IPS-NIHi7 (cell line): Measurements from ENCODE around the gene SH3BP2.

Source experiments
- DNase-seq: peaks from one replicate; pipeline ENCODE4 v3.0.0; 2012; ENCODE audit warnings: mixed read lengths; ENCODE audit errors: extremely low spot score

Gene SH3BP2

DNA sequence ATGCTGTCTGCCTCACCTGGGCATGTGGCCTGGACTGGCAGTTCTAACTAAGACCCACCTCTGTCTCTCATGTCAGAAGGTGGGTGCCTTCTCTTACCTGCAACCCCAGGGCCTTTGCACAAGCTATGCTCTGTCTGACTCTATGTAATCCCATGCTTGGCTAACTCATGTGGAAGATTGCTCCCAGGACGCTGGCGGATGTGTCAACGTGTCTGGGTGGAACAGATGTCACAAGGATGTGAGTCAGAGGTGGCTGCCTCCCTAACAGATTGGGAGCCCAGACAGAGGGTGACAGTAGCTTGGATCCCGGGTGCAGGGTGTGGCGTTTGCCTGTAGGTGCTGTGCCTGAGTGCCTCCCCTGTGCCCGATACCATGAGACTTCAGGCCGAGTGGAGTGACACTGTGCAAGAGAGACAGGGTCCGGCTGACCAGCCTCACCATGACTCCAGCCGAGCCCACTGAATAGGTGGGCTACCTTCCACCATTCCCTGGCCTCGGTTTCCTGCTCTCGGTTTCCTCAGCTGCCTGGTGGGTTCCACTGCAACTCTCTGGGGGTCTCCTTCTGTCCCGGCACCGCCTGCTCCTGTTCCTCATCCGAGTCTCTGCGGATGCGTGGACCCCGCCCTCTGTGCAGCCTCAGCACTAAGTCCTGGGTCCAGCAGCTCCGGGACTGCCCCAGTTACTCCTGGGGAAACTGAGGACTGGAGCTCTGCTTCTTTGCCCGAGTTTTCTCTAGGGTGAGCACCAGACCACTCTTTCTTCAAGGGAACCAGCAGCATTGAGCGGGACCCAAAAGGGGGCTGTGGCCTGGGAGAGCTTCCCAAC is 11.0 kb downstream of the SH3BP2 start:
- no peak for DNase-seq

DNA sequence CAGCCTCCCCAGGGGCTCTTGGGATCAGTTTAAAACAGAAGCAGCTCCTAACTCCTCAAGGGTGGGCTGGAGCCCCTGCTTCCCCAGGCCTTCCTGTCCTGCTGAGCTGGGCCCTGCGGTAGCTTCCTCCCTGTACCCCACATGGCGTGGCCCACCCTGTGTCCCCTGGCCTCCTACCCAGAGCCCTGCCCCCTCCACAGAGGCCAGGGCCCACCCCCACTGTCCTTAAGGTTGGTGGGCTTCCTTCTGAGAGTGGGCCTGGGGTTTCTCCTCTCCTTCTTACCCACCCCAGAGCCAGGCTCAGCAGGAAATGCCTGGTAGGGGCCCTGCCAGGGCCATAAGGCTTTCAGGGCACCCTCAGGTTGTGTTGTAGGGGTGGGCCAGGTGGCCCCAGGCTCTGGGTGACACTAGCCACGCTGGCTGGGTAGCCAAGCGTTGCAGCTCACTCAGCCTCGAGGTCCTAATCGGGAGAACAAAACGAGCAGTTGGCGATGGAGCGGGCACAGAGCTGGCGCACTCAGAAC is 11.6 kb downstream of the SH3BP2 start:
- no peak for DNase-seq

DNA sequence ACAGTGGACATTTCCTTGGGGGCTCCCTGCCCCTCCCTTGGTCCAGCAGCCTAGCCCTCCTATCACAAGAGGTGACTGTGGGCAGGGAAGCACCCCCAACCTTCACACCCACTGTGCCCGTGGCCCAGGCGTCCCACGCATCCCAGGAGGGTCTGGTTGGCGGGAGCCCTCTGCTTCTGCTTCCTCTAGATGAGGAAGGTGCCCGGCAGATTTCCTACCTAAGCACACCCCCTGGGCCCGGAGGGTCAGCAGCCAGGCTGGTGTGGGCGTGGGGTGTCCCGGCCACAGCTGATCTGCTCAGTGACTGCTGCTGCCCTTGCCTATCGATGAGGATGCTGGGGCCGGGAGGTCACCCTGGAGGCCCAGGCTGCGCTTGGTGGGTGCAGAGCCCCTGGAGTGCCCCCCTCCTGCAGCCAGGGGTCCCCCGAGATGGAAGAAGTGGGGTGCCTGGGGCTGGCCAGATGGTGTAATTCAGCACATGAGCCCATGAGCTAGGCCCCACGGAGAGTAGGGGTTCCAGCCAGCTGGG is 12.2 kb downstream of the SH3BP2 start:
- DNase-seq = no peak

DNA sequence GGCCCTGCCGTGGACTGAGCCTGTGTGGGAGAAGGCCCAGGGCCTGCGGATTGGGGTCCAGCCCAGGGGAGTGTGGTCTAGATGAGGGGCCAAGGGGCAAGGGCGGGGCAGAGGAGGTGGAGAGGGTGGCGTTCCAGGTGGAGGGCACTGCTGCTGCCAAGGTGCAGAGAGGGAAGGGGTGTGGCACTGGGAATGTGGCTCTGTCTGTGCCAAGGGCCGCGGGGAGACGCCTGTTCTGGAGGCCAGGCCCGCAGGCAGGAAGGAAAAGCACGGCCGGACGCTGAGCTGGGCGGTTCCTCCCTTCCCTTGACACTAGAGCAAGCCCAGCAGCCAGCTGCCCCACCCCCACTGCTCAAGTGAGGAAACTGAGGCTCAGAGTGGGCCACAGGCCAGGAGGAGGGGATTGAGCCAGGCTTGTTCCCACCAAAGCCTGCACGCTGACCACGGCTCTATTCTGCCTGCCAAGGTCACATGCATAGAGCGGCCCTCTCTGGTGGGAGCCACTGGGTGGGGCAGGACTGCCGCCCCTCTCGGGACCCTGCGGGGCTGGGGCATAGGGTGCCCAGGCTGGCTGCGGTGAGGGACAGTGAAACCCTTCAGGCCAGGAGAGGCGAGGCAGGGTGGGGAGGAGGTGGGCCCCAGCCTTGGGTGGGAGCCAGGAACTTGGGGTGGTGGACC is 13.0 kb downstream of the SH3BP2 start:
- DNase-seq = no peak

DNA sequence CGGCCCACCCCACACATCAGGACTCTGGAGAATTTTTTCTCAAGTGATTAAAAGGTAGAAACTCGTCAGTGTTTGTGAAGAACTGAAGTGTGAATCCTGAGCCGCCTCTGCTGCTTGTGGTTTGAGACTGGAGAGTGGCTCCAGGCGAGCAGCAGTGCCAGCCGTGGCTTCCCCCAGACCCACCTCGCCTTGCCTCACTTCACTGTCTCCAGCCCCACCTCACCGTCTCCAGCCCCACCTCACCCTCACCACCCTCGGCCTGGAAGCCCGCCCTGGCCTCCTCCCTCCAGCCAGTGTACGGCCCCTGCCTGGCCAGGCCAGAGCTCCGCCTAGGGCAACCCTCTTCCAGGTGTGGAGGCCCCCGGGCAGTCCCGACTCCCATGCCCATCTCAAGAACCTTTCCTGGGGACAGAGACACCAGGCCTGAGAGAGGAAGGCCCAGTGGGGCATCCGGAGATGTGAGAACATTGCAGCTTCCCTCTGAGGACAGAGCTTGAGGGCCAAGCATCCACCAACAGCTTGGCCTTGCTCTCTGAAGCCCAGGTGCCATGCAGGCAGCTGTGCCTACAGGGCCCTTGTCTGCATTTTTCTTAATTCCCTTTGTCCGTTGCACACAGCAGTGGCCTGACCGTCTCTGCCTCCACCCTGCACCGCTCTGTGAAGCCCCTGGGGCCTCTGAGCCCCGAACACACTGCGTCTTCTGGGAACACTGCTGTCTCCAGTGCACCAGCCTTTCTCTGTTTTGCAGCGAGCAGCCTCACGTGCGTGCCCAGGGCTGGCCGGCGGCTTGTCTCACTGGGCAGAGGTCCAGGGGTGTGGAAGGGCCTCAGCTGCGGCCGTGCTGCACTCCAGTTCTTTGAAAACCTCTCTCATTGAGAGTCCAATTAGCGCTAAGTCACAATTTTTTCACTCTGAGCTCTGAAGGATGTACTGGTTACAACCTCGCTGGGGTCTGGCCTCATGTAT is 13.8 kb downstream of the SH3BP2 start:
- DNase-seq = no peak

DNA sequence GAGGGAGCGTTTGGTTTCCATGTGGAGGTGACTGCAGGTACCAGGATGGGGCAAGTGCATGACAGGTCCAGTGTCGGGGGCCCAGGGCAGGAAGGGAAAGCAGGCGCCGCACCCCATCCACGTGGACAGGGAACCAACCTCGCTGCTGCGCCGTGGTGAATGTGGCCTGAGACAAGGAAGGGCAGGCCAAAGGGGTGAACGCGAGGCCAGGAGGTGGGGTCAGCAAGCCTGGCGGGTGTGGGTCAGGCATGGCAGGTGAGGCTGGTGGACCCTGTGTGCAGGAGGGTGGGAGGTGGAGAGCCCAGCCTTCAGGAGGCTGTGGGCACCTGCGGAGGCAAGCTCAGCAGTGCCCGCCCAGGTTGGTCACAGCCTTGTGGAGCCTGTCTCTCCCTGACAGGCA is 14.7 kb downstream of the SH3BP2 start:
- DNase-seq = no peak

DNA sequence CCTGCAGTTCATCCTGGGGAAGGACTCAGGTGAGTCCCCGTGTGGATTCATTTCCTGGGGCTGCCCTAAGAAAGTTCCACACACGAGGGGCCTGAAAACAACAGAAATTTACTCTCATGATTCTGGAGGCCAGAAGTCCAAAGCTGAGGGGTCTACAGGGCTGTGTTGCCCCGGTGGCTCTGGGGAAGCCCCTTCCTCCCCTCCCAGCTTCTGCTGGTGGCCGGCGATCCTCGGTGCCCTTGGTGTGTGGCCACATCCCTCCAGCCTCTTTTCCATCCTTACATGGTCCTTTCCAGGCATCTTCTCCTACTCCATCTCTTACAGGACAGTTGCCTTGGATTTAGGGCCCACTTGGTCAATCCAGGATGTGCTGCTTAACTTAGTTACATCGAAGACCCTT is 15.1 kb downstream of the SH3BP2 start:
- no peak for DNase-seq

DNA sequence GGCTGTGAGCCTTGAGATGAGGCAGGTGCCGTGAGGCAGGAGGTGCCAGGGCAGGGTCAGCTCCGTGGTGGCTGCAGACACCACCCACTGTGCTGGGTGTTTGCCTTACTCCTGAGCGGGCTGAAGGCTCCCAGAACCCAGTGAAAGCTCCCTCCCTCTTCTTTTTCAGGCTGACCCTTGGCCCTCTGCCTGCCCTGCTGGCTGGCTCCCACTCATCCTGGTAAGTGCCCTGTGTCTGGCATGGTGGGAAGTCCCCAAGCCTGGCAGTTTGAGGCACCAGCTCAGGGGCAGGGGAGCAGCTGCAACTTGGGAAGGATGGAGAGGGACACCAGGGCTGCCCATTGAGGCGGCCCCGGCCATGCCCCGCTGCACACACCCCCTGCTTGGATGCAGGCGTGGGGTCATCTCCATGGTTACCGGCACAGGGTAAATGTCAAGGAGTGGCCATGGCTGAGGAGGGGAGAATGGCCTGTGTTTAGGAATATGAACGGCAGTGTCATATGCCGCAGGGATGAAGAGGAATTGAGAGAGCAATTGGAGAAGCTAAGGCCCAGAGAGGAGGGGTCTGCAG is 16.8 kb downstream of the SH3BP2 start:
- DNase-seq = no peak

DNA sequence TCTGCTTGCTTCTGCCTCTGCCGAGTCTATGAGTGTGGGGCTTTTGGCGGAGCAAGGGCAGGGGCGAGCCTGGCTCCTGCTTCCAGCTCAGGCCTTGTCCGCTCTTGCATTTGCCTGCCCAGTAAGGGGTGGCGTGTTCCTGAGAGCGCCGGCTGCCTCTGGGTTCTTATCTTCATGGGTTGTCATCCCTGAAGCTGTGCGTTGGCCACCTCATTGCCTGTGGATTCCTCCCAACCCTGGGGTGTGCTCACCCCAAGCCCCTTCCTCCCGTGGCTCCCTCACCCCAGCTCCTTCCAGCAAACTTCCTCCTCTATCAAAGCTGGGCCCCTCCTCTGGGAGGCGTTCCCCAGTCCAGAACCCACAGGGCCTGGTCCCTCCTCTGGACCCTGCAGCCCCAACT is 17.5 kb downstream of the SH3BP2 start:
- no peak for DNase-seq

DNA sequence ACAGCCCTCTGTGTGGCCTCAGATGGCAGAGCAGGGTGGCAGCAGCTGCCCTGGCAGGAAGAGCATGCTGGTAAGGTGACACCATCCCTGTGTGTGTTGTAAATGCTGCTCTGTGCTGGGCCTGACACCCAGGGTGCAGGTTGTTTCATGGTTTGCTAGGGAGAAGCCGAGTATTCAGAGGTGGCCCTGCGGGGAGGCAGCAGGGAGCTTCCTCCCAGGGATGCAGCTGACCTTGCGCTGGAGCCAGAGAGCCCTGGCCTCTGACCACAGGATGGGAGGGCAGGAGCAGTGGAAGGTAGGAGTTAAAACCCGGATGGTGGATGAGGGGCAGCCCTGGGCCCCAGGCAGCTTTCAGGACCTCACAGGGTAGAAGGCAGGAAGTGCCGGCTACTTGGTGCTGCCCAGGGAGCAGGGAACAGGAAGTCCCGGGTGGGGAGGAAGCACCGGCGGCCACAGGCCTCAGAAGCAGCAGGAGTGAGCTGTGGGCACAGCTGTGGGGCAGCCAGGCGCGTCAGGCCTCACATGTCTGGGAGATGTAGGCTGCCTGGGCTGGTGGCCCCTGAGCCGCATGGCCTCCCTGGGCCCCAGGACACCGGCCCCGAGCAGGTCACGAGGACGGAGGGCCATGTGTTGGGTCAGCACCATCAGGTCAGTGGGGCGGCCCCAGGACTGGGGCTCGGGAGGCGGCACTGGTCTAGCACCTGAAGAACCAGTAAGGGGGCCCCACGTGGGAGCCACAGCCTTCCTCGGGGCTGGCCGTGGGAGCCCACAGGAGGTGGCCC is 19.1 kb downstream of the SH3BP2 start:
- peak; percentile 60 for DNase-seq

DNA sequence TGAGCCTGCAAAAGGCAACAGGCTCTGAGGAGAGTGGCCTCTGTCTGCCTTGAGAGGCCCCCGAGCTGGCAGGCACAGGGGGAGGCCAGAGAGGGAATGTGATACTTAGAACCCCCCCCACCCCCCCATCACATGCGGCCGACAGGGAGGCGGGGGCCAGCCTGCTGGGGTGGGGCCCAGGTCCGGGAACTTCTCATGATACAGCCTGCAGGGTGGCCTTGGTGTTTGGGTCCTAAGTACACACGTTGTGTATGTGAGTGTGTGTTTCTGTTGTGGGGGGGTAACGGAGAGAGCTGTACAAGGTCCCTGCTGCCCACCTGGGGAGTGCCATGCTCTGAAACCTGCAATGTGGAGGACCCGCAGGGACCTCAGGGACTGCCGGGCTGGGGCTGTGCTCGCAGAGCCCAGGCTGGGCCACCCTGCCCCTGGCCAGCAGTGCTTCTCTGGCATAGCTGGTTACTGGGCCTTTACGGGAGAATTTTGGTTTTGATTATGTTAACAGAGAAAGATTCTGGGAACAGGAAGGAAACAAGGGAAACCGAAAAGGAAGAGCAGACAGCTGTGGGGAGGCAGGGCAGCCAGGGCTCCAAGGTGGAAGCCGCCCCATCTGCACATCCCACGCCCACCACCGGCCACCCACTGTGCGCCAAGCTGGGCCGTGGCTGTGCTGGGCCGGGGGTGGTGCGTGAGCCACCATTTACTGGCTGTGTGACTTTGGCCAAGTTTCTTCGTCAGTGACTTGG is 19.9 kb downstream of the SH3BP2 start:
- DNase-seq = no peak

DNA sequence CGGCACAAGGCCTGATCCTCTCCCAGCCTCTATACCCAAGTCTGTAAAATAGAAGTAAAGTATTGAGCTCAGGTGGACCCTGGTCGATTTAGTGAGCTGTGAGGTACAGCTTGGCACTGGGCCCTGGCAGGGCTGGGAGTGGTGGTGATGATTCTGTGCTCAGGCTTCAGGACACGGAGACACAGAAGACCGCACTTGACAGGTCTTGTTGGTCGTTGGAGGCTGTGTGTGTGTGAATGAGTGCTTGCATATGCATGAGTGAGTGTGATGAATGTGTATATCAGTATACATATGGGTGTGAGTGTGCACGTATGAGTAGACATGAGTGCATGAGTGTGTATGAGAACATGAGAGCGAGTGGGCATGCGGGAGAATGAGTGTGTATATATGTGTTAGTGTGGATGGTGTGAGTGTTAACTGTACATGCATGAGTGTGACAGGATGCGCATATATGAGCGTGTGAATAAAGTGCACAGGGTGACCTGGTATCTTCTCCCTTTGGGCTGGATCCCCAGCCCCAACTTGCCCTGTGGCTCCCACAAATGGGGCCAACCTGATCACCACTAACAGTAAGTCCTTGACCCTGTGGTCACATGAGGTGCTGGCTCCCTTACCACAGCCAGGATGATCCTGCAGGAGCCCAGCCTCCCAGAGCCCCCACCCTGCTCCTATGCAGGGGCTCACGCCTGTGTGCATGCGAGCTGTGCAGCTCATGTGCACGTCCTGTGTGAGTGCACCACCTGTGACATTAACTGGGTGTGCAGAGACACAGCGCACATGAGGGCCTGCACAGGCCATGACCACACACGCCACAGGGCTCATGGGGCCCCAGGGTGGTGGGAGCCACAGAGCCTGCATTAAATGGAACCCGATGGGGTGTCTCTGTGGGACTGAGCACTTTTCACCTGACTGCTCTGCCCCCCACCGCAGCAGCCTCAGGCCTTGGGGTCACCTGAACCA is 20.8 kb downstream of the SH3BP2 start:
- no peak for DNase-seq

DNA sequence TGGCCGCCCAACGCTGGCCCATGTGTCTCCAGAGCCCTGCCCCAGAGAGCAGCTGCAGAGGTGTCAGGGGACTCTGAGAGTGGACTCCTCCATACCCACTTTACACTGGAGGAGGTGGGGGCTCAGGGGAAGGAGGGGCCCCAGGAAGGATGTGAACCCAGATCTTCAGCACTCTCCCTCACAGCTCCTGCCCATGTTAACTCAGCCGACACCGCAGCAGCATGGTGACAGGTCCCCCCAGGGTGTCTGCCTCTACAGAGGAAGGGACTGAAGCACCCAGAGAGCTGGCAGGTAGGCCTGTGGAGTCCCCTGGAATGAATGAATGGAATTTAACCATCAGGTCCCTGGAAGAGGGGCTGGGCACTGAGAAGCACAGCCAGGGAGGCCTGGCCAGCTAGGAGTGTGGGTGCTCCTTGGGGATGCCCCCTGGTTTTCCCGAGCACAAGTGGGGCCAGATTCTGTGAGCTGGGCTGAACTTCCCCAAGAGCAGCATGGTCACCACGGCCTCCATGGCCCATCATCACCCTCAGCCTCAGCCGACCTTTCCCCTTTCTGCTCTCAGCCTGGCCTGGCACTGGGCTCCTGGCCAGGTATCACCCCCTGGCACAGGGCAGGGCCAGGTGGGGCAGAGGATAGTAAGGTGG is 21.9 kb downstream of the SH3BP2 start:
- DNase-seq = no peak

DNA sequence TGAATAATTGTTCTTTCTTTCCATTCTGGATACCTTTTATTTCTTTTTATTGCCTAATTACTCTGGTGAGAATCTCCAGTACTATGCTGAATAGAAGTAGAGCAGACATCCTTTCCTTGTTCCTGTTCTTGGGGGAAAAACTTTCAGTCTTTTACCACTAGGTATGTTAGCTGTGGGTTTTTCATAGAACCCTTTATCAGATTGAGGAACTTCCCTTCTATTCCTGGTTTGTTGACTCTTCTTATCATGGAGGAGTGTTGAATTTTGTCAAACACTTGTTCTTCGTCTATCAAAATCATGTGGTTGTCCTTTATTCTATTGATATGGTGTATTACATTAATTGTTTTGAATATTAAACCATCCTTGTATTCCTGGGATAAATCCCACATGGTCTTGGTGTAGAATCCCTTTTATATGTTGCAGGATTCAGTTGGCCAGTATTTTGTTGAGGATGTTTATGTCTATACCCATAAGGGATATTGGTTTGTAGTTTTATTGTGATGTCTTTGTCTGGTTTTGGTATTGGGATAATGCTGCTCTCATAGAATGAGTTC is 23.6 kb downstream of the SH3BP2 start:
- no peak for DNase-seq

DNA sequence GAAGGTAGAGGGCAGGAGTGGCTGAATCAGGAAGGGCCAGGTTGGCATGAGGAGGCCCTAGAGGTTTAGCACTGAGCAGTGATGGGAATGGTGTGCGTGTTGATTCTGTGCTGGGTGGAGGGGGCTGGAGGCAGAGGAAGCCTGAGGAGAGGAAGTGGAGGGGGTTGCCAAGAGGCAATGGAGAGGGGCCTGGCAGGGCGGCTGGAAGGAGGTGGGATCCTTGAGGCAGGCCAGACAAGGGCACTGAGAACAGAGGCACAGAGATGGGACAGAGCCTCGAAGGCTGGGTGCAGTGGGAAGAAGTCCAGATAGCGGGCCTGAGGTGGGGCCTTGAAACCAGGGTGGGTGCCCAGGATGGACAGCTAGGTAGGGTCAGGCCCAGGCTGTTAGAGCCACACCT is 24.3 kb downstream of the SH3BP2 start:
- no peak for DNase-seq

DNA sequence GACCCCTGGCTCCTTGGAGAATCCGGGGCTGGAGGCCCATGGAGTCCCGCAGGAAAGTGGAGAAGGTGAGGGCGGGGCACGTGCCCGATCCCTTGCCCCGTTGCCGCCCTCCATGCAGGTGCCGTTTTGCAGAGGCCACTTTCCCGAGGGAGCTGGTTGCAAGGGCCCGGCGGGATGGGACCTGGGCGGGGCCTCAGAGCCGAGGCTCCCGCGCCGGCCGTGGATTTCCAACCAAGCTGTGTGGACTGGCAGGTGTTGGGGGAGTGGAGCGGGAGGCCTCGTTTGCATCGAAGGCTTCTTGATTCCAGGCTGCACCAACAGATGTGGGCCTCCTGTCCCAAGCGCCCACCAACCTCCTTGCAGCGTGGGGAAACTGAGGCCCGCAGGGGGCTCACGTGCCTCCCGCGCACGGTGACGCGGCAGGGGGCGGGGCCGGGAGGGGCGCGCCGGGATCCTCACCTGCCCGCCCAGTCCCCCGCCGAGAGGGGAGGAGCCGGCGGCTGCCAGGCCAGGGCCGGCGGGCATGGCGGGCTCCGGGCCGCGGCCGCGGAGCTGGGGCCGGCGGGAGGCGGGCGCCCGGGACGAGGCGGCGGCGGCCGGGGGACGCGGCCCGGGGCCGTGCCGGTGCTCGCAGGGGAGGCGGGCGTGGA is 24.9 kb downstream of the SH3BP2 start:
- DNase-seq = peak; percentile 93

DNA sequence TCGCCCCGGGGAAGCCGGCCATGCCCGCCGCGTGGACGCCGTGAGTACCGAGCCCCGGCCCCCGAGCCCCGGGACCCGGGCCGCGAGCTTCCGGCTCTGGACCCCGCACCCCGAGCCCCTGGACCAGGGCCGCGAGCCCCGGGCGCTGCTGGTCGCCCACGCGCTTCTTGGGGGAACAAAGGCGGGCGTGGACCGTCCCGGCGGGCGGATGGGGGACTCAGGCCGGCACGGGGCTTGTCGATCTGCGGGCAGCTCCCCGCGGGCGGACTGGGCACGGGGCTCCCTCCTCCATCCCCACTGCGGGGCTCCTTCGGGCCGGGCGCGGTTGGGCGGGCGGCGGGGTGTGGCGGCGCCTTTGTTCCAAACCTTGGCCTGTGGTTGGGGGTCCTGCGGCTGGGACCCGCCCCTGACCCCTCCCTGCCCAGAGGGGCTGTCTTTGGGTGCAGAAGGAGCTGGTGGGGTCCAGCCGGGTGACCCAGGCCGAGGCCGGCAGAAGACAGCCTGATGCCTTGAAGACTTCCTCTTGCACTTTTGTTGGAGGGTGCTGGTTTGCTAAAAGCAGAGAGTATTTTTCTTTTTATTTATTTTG is 25.6 kb downstream of the SH3BP2 start:
- peak; percentile 83 for DNase-seq
